ENCODE data around the gene HS1BP3. TPM values are rescaled to one million over a fixed set of nuclear protein-coding genes. Genes with fewer than 3 reads are reported as not detected.

HS1BP3 gene
- total RNA-seq, 4 donors from 2014 or later: 33.1 to 63.0 (median 41.0) TPM

GRCh38 chr2:20606198-20606597 lies 44.7 kb downstream of the HS1BP3 start:
- Histone ChIP-seq H3K27ac (peak overlapping the region in 1 of 4 donors; percentile 78), H3K27me3 (no peaks in the 10 kb centered on the region), H3K4me3 (no peak overlapping the region), H3K4me1 (no peaks in the 10 kb centered on the region), H3K36me3 (no peaks in the 10 kb centered on the region), H3K9me3 (no peaks in the 10 kb centered on the region)
- TF ChIP-seq POLR2A (IDR thresholded peaks at IDR 0.05): no peak
- TF ChIP-seq CTCF (IDR thresholded peaks at IDR 0.05): no peak
- DNase-seq: no peak

GRCh38 chr2:20604951-20605381 lies 45.9 kb downstream of the HS1BP3 start:
- H3K9me3 ChIP-seq: no peaks in the 10 kb centered on the region
- H3K36me3 ChIP-seq: no peaks in the 10 kb centered on the region
- no peak overlapping the region for H3K4me3 ChIP-seq
- no peaks in the 10 kb centered on the region for H3K27me3 ChIP-seq
- H3K27ac ChIP-seq: peak overlapping the region; percentile 9 to 78 (median 30)
- TF ChIP-seq POLR2A (IDR thresholded peaks at IDR 0.05) (no peak), CTCF (IDR thresholded peaks at IDR 0.05) (no peak)
- peak in 1 of 3 donors; percentile 44 for DNase-seq
- H3K4me1 ChIP-seq: no peaks in the 10 kb centered on the region

- H3K27ac ChIP-seq: peak overlapping the region in 3 of 4 donors; percentile 14 to 78 (median 45)
- H3K27me3 ChIP-seq: no peaks in the 10 kb centered on the region
- no peaks in the 10 kb centered on the region for H3K9me3 ChIP-seq
- H3K4me1 ChIP-seq: no peaks in the 10 kb centered on the region
- DNase-seq: peak in 1 of 3 donors; percentile 40
- H3K36me3 ChIP-seq: no peaks in the 10 kb centered on the region
- TF ChIP-seq CTCF (IDR thresholded peaks at IDR 0.05) (no peak), POLR2A (IDR thresholded peaks at IDR 0.05) (no peak)
- no peak overlapping the region for H3K4me3 ChIP-seq
Measured at GRCh38 chr2:20604401-20604911, 46.4 kb downstream of the HS1BP3 start.

- no peak for TF ChIP-seq CTCF (IDR thresholded peaks at IDR 0.05)
- TF ChIP-seq POLR2A (IDR thresholded peaks at IDR 0.05): no peak
- peak overlapping the region in 1 of 4 donors; percentile 78 for H3K27ac ChIP-seq
- H3K4me3 ChIP-seq: no peak overlapping the region
- no peaks in the 10 kb centered on the region for H3K4me1 ChIP-seq
- no peaks in the 10 kb centered on the region for H3K36me3 ChIP-seq
- H3K27me3 ChIP-seq: no peaks in the 10 kb centered on the region
- no peaks in the 10 kb centered on the region for H3K9me3 ChIP-seq
- DNase-seq: no peak
Measured at GRCh38 chr2:20603791-20604190, 47.1 kb downstream of the HS1BP3 start.

- TF ChIP-seq POLR2A (IDR thresholded peaks at IDR 0.05) (no peak), CTCF (IDR thresholded peaks at IDR 0.05) (no peak)
- Histone ChIP-seq H3K27me3 (no peaks in the 10 kb centered on the region), H3K4me3 (no peak overlapping the region), H3K36me3 (no peaks in the 10 kb centered on the region), H3K9me3 (no peaks in the 10 kb centered on the region), H3K27ac (no peak overlapping the region), H3K4me1 (peaks cover 0 to 4% (median 0%) of the 10 kb centered on the region in 4 donors)
- no peak for DNase-seq
Measured at GRCh38 chr2:20602803-20603202, 48.1 kb downstream of the HS1BP3 start.
